ENCODE measurements around the gene IZUMO1R.

- TF ChIP-seq CTCF (IDR thresholded peaks at IDR 0.05) (no peak), NR2C2 (CRISPR knock-in tag; IDR thresholded peaks at IDR 0.05) (no peak), PRDM15 (CRISPR knock-in tag; IDR thresholded peaks at IDR 0.05) (no peak), CREB1 (CRISPR knock-in tag; IDR thresholded peaks at IDR 0.05) (no peak), EMX1 (CRISPR knock-in tag; IDR thresholded peaks at IDR 0.05) (no peak), ATF6 (CRISPR knock-in tag; IDR thresholded peaks at IDR 0.05) (no peak)
- TF ChIP-seq, protein P1, sequence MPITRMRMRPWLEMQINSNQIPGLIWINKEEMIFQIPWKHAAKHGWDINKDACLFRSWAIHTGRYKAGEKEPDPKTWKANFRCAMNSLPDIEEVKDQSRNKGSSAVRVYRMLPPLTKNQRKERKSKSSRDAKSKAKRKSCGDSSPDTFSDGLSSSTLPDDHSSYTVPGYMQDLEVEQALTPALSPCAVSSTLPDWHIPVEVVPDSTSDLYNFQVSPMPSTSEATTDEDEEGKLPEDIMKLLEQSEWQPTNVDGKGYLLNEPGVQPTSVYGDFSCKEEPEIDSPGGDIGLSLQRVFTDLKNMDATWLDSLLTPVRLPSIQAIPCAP (CRISPR knock-in tag; IDR thresholded peaks at IDR 0.05), result no peak
- TF ChIP-seq, protein P2, sequence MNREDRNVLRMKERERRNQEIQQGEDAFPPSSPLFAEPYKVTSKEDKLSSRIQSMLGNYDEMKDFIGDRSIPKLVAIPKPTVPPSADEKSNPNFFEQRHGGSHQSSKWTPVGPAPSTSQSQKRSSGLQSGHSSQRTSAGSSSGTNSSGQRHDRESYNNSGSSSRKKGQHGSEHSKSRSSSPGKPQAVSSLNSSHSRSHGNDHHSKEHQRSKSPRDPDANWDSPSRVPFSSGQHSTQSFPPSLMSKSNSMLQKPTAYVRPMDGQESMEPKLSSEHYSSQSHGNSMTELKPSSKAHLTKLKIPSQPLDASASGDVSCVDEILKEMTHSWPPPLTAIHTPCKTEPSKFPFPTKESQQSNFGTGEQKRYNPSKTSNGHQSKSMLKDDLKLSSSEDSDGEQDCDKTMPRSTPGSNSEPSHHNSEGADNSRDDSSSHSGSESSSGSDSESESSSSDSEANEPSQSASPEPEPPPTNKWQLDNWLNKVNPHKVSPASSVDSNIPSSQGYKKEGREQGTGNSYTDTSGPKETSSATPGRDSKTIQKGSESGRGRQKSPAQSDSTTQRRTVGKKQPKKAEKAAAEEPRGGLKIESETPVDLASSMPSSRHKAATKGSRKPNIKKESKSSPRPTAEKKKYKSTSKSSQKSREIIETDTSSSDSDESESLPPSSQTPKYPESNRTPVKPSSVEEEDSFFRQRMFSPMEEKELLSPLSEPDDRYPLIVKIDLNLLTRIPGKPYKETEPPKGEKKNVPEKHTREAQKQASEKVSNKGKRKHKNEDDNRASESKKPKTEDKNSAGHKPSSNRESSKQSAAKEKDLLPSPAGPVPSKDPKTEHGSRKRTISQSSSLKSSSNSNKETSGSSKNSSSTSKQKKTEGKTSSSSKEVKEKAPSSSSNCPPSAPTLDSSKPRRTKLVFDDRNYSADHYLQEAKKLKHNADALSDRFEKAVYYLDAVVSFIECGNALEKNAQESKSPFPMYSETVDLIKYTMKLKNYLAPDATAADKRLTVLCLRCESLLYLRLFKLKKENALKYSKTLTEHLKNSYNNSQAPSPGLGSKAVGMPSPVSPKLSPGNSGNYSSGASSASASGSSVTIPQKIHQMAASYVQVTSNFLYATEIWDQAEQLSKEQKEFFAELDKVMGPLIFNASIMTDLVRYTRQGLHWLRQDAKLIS (CRISPR knock-in tag; IDR thresholded peaks at IDR 0.05; ENCODE audit: borderline replicate concordance), result no peak
- TF ChIP-seq, protein P3, sequence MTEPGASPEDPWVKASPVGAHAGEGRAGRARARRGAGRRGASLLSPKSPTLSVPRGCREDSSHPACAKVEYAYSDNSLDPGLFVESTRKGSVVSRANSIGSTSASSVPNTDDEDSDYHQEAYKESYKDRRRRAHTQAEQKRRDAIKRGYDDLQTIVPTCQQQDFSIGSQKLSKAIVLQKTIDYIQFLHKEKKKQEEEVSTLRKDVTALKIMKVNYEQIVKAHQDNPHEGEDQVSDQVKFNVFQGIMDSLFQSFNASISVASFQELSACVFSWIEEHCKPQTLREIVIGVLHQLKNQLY (CRISPR knock-in tag; IDR thresholded peaks at IDR 0.05), result no peak
- TF ChIP-seq, protein P4, sequence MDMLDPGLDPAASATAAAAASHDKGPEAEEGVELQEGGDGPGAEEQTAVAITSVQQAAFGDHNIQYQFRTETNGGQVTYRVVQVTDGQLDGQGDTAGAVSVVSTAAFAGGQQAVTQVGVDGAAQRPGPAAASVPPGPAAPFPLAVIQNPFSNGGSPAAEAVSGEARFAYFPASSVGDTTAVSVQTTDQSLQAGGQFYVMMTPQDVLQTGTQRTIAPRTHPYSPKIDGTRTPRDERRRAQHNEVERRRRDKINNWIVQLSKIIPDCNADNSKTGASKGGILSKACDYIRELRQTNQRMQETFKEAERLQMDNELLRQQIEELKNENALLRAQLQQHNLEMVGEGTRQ (CRISPR knock-in tag; IDR thresholded peaks at IDR 0.05), result no peak
- TF ChIP-seq, protein P5, sequence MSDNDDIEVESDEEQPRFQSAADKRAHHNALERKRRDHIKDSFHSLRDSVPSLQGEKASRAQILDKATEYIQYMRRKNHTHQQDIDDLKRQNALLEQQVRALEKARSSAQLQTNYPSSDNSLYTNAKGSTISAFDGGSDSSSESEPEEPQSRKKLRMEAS (CRISPR knock-in tag; IDR thresholded peaks at IDR 0.05), result no peak
Measured at GRCh38 chr11:94329501-94329900, 25.1 kb downstream of the IZUMO1R start.
